Large intestine (tissue), 3 donors: ENCODE results near the gene SGCA. TPM values are rescaled to one million over a fixed set of nuclear protein-coding genes. Genes with fewer than 3 reads are reported as not detected.

Source experiments
- DNase-seq, 2 donors: peaks; one replicate each; pipeline versions ENCODE4 v3.0.0 to v3.0.0-alpha.2; 2013
- H3K27ac ChIP-seq: one replicate; pipeline ENCODE4 v1.5.1; 2013; ENCODE audit warnings: low read length
- H3K27me3 ChIP-seq: 2 replicates; pipeline ENCODE4 v1.6.1; 2013; ENCODE audit warnings: low read length; ENCODE audit not compliant: control insufficient read depth, insufficient read depth
- H3K36me3 ChIP-seq: 2 replicates; pipeline ENCODE4 v1.6.1; 2013; ENCODE audit warnings: low read length; ENCODE audit not compliant: control insufficient read depth, insufficient read depth
- H3K4me1 ChIP-seq: one replicate; pipeline ENCODE4 v1.6.1; 2013; ENCODE audit warnings: low read length; ENCODE audit not compliant: control insufficient read depth, insufficient read depth
- H3K4me3 ChIP-seq: one replicate; pipeline ENCODE4 v1.5.1; 2013; ENCODE audit warnings: low read length
- H3K9me3 ChIP-seq: one replicate; pipeline ENCODE4 v1.6.1; 2013; ENCODE audit warnings: mild to moderate bottlenecking, low read depth, low read length, moderate library complexity; ENCODE audit not compliant: control insufficient read depth
- WGBS: methylation state at CpG from one replicate; pipeline ENCODE4 v1.1.5; 2013; ENCODE audit warnings: low lambda C conversion rate; ENCODE audit not compliant: insufficient coverage; 5-methylcytosine and 5-hydroxymethylcytosine counted together
- polyA plus RNA-seq: library from polyadenylated mRNA; unstranded; fragments of 120-200 nt; gene quantifications from one replicate; pipeline ENCODE4 v1.2.1, GENCODE V29; 2013

SGCA gene
- polyA plus RNA-seq, 1 donor, result 1.2 TPM

- no CpG with 5 or more reads among the region's 9 CpGs for WGBS
- no peak overlapping the region for H3K27ac ChIP-seq
- H3K4me3 ChIP-seq, result no peak overlapping the region
- no peaks in the 10 kb centered on the region for H3K9me3 ChIP-seq
- no peaks in the 10 kb centered on the region for H3K36me3 ChIP-seq
- peaks cover 6% of the 10 kb centered on the region for H3K4me1 ChIP-seq
- H3K27me3 ChIP-seq, result no peaks in the 10 kb centered on the region
- DNase-seq, result no peak
Observed at GRCh38 chr17:50221266-50221863, 55.6 kb downstream of the SGCA start.

- H3K27me3 ChIP-seq, result no peaks in the 10 kb centered on the region
- peaks cover 6% of the 10 kb centered on the region for H3K4me1 ChIP-seq
- no peak for DNase-seq
- peaks cover 2% of the 10 kb centered on the region for H3K9me3 ChIP-seq
- no peak overlapping the region for H3K4me3 ChIP-seq
- no CpG with 5 or more reads among the region's 8 CpGs for WGBS
- no peak overlapping the region for H3K27ac ChIP-seq
- no peaks in the 10 kb centered on the region for H3K36me3 ChIP-seq
Observed at GRCh38 chr17:50221864-50222545, 56.2 kb downstream of the SGCA start.

- H3K36me3 ChIP-seq, result no peaks in the 10 kb centered on the region
- peaks cover 6% of the 10 kb centered on the region for H3K4me1 ChIP-seq
- H3K27me3 ChIP-seq, result no peaks in the 10 kb centered on the region
- H3K4me3 ChIP-seq, result no peak overlapping the region
- peaks cover 2% of the 10 kb centered on the region for H3K9me3 ChIP-seq
- no peak overlapping the region for H3K27ac ChIP-seq
- no CpG with 5 or more reads among the region's 6 CpGs for WGBS
- DNase-seq, result no peak
Observed at GRCh38 chr17:50222922-50223321, 57.1 kb downstream of the SGCA start.

Other genes with a start within 250 kb of the SGCA start
- gene DLX4, start 196.8 kb upstream of the SGCA start, polyA plus RNA-seq, result 3.9 TPM
- gene DLX3, start 170.8 kb upstream of the SGCA start, polyA plus RNA-seq, result 0.66 TPM
- gene ITGA3, start 109.9 kb upstream of the SGCA start, polyA plus RNA-seq, result 61.8 TPM
- gene PDK2, start 70.7 kb upstream of the SGCA start, polyA plus RNA-seq, result 78.5 TPM
- 5.7 TPM for gene SAMD14, start 35.8 kb upstream of the SGCA start, polyA plus RNA-seq
- gene PPP1R9B, start 15.3 kb upstream of the SGCA start, polyA plus RNA-seq, result 30.7 TPM
- gene COL1A1, start 35.6 kb downstream of the SGCA start, polyA plus RNA-seq, result 488 TPM
- gene TMEM92, start 108.5 kb downstream of the SGCA start, polyA plus RNA-seq, result 75.9 TPM
- 16.2 TPM for gene XYLT2, start 180.1 kb downstream of the SGCA start, polyA plus RNA-seq
- 71.8 TPM for gene MRPL27, start 207.2 kb downstream of the SGCA start, polyA plus RNA-seq
- gene EME1, start 207.2 kb downstream of the SGCA start, polyA plus RNA-seq, result 3.5 TPM
- 79.8 TPM for gene LRRC59, start 231.5 kb downstream of the SGCA start, polyA plus RNA-seq